Measurements from ENCODE around the gene CARD6. TPM values are rescaled to one million over a fixed set of nuclear protein-coding genes. Genes with fewer than 3 reads are reported as not detected.

CARD6 gene
- total and polyA plus RNA-seq, 10 of the 15 experiments (the other 5 are each of a cell fraction or from before 2014, with no cell fraction given), result 0.29 to 1.2 (median 0.62) TPM

DNA sequence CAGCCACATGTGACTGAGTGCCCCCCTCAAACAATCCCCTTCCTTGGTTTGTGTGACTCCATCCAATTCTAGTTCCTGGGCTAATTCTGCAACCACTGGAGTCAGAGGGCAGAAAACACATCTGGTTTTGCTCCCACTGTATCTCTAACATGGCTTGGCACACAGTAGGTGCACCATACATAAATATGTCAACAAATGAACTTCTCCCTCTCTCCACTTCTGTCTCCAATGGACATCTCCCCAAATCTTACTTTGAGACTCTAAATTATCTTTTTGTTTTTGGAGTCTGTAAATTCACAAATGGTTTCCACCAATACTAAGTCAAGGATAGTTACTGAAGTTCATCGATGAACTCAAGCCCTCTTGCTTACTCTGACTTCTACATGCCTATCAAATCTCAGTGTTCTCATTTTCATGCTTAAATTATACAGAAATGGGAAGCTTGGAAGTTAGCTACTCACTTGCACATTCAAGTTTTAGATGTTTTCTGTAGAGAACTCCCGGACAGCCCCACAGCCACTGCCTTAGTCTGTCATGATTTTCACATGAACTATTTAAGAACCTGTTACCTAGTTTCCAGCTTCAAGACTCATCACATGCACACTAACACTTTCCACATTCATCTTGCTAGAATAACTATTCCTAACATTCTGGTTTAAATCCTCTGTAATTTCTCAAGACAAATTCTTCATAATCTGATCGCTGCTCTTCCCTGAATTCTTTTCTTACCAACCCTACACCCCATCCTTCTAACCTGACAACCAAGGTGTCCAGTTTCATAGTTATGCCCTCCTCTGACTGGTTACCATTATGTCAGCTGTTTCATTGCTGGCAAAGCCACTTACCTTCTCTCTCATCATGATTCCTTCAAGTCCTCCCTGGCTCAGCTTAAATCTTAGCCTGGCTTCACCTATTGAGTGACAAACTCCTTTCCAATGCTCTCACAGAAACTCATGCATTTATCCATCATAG is 12.2 kb upstream of the CARD6 start:
- Histone ChIP-seq H3K36me3 (ENCODE audit: control insufficient read depth in 2 of 2, insufficient read depth in 2 of 2, low read length in 1 of 2) (peaks cover 13 to 61% of the 10 kb centered on the region in 2 experiments), H3K27me3 (replicated peaks in 1 of 2; ENCODE audit: control insufficient read depth in 2 of 2, insufficient read depth in 2 of 2, low read length in 1 of 2) (no peaks in the 10 kb centered on the region), H3K9me3 (replicated peaks; ENCODE audit: control insufficient read depth, insufficient read depth, low read length) (no peaks in the 10 kb centered on the region), H2AFZ (ENCODE audit: control insufficient read depth, low read depth, low read length) (no peak overlapping the region), H3K27ac (ENCODE audit: control insufficient read depth, insufficient read depth) (no peak overlapping the region), H4K20me1 (ENCODE audit: control insufficient read depth, insufficient read depth) (no peaks in the 10 kb centered on the region; the same call in 1 of the 2 replicates), H3K79me2 (ENCODE audit: control insufficient read depth, insufficient read depth, low read length) (peaks cover 41% of the 10 kb centered on the region), H3K4me3 (no peak overlapping the region), H3K9ac (ENCODE audit: control insufficient read depth, insufficient read depth, low read length) (no peak overlapping the region), H3K4me2 (ENCODE audit: control insufficient read depth, insufficient read depth) (no peak overlapping the region), H3K4me1 (ENCODE audit: control insufficient read depth, insufficient read depth, low read length) (peaks cover 11% of the 10 kb centered on the region)
- WGBS (ENCODE audit: insufficient coverage, insufficient replicate concordance, low lambda C conversion rate, missing lambda C conversion rate), result 100% methylated on average over 3 of the region's 3 CpGs
- in situ Hi-C loops (cut with MboI), result no loop called here
- no TSS peak for BruUV-seq (replicated peaks)
- ATAC-seq (no peak), FAIRE-seq (no peak), DNase-seq (ENCODE audit: low read depth, low spot score) (no peak)
- ChIA-PET SMC1A (ENCODE audit: uncharacterized antibody, unreplicated experiment) (interaction anchor here (0.9 to 1.0 kb wide), 2 partner anchors 21 to 27 kb away, joined by 3 to 5 read pairs; no protein-coding TSS in a partner anchor), CTCF (no interaction called here), RAD21 (ENCODE audit: unreplicated experiment) (no interaction called here), POLR2A (interaction anchor here (0.6 kb wide), 2 partner anchors 74 to 291 kb away, joined by 3 to 6 read pairs; no protein-coding TSS in a partner anchor)
- intact Hi-C loops (cut with micrococcal nuclease; ENCODE audit: unreplicated experiment), result no loop called here
- TF ChIP-seq, protein P1, sequence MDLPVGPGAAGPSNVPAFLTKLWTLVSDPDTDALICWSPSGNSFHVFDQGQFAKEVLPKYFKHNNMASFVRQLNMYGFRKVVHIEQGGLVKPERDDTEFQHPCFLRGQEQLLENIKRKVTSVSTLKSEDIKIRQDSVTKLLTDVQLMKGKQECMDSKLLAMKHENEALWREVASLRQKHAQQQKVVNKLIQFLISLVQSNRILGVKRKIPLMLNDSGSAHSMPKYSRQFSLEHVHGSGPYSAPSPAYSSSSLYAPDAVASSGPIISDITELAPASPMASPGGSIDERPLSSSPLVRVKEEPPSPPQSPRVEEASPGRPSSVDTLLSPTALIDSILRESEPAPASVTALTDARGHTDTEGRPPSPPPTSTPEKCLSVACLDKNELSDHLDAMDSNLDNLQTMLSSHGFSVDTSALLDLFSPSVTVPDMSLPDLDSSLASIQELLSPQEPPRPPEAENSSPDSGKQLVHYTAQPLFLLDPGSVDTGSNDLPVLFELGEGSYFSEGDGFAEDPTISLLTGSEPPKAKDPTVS (IDR thresholded peaks at IDR 0.05; ENCODE audit: low read depth, low read length), result no peak
- TF ChIP-seq JUND (IDR thresholded peaks at IDR 0.05; ENCODE audit: low read depth, low read length) (no peak), STAT1 (conservative IDR thresholded peaks at IDR 0.05) (no peak), TARDBP (IDR thresholded peaks at IDR 0.05; ENCODE audit: borderline replicate concordance) (no peak), YY1 (IDR thresholded peaks at IDR 0.05; ENCODE audit: low read depth, low read length) (no peak), ZNF622 (IDR thresholded peaks at IDR 0.05) (no peak), ZBED1 (IDR thresholded peaks at IDR 0.05; ENCODE audit: borderline replicate concordance) (peak; percentile 20; the same call in 1 of the 2 replicates), HDGF (IDR thresholded peaks at IDR 0.05) (no peak), EGR1 (IDR thresholded peaks at IDR 0.05; ENCODE audit: borderline replicate concordance in 1 of 2, low read depth in 2 of 2, low read length in 2 of 2) (no peak), CBX5 (IDR thresholded peaks at IDR 0.05; ENCODE audit: low read depth) (no peak), IRF4 (IDR thresholded peaks at IDR 0.05; ENCODE audit: low read depth, low read length) (no peak), SP1 (IDR thresholded peaks at IDR 0.05; ENCODE audit: low read depth, low read length) (no peak)
- TF ChIP-seq, protein P2, sequence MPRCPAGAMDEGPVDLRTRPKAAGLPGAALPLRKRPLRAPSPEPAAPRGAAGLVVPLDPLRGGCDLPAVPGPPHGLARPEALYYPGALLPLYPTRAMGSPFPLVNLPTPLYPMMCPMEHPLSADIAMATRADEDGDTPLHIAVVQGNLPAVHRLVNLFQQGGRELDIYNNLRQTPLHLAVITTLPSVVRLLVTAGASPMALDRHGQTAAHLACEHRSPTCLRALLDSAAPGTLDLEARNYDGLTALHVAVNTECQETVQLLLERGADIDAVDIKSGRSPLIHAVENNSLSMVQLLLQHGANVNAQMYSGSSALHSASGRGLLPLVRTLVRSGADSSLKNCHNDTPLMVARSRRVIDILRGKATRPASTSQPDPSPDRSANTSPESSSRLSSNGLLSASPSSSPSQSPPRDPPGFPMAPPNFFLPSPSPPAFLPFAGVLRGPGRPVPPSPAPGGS (IDR thresholded peaks at IDR 0.05; ENCODE audit: borderline replicate concordance, insufficient read depth, low read depth, low read length, poor library complexity, severe bottlenecking), result no peak
- TF ChIP-seq, protein P3, sequence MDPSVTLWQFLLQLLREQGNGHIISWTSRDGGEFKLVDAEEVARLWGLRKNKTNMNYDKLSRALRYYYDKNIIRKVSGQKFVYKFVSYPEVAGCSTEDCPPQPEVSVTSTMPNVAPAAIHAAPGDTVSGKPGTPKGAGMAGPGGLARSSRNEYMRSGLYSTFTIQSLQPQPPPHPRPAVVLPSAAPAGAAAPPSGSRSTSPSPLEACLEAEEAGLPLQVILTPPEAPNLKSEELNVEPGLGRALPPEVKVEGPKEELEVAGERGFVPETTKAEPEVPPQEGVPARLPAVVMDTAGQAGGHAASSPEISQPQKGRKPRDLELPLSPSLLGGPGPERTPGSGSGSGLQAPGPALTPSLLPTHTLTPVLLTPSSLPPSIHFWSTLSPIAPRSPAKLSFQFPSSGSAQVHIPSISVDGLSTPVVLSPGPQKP (IDR thresholded peaks at IDR 0.05; ENCODE audit: low read depth, low read length), result no peak
- TF ChIP-seq, protein P4, sequence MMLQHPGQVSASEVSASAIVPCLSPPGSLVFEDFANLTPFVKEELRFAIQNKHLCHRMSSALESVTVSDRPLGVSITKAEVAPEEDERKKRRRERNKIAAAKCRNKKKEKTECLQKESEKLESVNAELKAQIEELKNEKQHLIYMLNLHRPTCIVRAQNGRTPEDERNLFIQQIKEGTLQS (IDR thresholded peaks at IDR 0.05; ENCODE audit: borderline replicate concordance, extremely low read depth, low read depth, low read length), result no peak
- TF ChIP-seq, protein P5, sequence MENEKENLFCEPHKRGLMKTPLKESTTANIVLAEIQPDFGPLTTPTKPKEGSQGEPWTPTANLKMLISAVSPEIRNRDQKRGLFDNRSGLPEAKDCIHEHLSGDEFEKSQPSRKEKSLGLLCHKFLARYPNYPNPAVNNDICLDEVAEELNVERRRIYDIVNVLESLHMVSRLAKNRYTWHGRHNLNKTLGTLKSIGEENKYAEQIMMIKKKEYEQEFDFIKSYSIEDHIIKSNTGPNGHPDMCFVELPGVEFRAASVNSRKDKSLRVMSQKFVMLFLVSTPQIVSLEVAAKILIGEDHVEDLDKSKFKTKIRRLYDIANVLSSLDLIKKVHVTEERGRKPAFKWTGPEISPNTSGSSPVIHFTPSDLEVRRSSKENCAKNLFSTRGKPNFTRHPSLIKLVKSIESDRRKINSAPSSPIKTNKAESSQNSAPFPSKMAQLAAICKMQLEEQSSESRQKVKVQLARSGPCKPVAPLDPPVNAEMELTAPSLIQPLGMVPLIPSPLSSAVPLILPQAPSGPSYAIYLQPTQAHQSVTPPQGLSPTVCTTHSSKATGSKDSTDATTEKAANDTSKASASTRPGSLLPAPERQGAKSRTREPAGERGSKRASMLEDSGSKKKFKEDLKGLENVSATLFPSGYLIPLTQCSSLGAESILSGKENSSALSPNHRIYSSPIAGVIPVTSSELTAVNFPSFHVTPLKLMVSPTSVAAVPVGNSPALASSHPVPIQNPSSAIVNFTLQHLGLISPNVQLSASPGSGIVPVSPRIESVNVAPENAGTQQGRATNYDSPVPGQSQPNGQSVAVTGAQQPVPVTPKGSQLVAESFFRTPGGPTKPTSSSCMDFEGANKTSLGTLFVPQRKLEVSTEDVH (IDR thresholded peaks at IDR 0.05; ENCODE audit: low read depth, partially characterized antibody), result no peak

Data from GM12878 (cell line).